Esophagus squamous epithelium (tissue), 5 donors: ENCODE results near the gene WDR26. TPM values are rescaled to one million over a fixed set of nuclear protein-coding genes. Genes with fewer than 3 reads are reported as not detected.

Source experiments
- DNase-seq: peaks from one replicate; lab custom pipeline; 2025; lab: John Stamatoyannopoulos, UW
- H3K27ac ChIP-seq, 4 donors: fragments of 200-600 bp; sonication (generic); one replicate each; pipeline ENCODE4 v1.5.1; 2016 to 2019; ENCODE audit warnings: mild to moderate bottlenecking in 1 of 4
- H3K27me3 ChIP-seq, 4 donors: fragments of 200-600 bp; sonication (generic); 1 replicate in 3 of 4; 2 replicates in 1 of 4; pipeline versions ENCODE4 v1.5.1 to v1.6.0; 2017 to 2021; ENCODE audit warnings: antibody characterized with exemption in 1 of 4
- H3K36me3 ChIP-seq, 3 donors: fragments of 200-600 bp; sonication (generic); one replicate each; pipeline ENCODE4 v1.5.1; 2016 to 2019
- H3K4me1 ChIP-seq, 3 donors: fragments of 200-600 bp; sonication (generic); one replicate each; pipeline ENCODE4 v1.5.1; 2017 to 2019
- H3K4me3 ChIP-seq, 4 donors: fragments of 200-600 bp; sonication (generic); 1 replicate in 3 of 4; 2 replicates in 1 of 4; pipeline ENCODE4 v1.5.1; 2016 to 2019; ENCODE audit warnings: mild to moderate bottlenecking in 2 of 4, moderate library complexity in 1 of 4
- H3K9me3 ChIP-seq, 3 donors: fragments of 200-600 bp; sonication (generic); one replicate each; pipeline ENCODE4 v1.5.1; 2016 to 2019
- POLR2A ChIP-seq, 4 donors: fragments of 450-650 bp; IDR thresholded peaks; one replicate each; pipeline ENCODE4 v1.6.1; 2017; ENCODE audit warnings: antibody characterized with exemption in 4 of 4, mild to moderate bottlenecking in 4 of 4, moderate library complexity in 3 of 4
- WGBS, 2 donors: methylation state at CpG; one replicate each; pipeline ENCODE4 v1.1.5; 2018; 5-methylcytosine and 5-hydroxymethylcytosine counted together
- intact Hi-C: fragments of 100-400 bp; cut with DNase I; formaldehyde crosslinking; loops from one replicate; pipeline ENCODE4 v1.15.0; 2022
- total RNA-seq, 4 donors: library from RNA; depleted of rRNA; stranded (reverse); fragments of >200 nt; gene quantifications; one replicate each; pipeline ENCODE4 v1.1.0, GENCODE V29; 2016
- TF ChIP-seq, protein P1 (sequence below), 6 experiments: fragments of 450-650 bp in 4 of 6; fragments of 200-600 bp in 2 of 6; sonication (generic) in 2 of 6; IDR thresholded peaks; one replicate each; pipeline ENCODE4 v1.5.1; 2016 to 2019; ENCODE audit warnings: antibody characterized with exemption in 6 of 6, mild to moderate bottlenecking in 4 of 6, moderate library complexity in 4 of 6
- donor health status: DM: yes; HTN: yes; CAD: no.

Gene WDR26
- total RNA-seq, 4 donors from 2014 or later = 38.3 to 111 (median 61.9) TPM

DNA sequence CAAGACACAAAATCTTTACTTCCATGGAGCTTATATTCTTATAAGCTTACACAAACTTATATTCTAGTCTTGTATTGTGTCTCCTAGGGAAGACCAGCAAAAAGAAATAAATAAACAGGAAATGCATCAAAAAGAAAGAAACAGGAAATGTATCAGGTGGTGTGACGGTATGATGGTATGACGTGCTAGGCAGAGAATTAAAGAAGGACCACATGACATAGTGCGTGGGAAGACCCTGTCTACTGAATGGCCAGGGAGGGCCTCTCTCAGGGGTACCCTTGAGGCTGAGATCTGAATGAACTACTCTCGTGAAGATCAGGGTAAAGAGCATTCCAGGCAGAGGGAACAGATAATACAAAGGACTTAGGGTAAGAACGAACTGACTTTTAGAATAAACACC lies 15.6 kb upstream of the WDR26 start:
- H3K4me1 ChIP-seq = peaks cover 17 to 75% (median 26%) of the 10 kb centered on the region in 3 donors
- H3K4me3 ChIP-seq = no peak overlapping the region
- H3K27me3 ChIP-seq = no peaks in the 10 kb centered on the region
- peak overlapping the region in 3 of 4 donors; percentile 64 to 82 (median 70) for H3K27ac ChIP-seq
- TF ChIP-seq, protein P1, sequence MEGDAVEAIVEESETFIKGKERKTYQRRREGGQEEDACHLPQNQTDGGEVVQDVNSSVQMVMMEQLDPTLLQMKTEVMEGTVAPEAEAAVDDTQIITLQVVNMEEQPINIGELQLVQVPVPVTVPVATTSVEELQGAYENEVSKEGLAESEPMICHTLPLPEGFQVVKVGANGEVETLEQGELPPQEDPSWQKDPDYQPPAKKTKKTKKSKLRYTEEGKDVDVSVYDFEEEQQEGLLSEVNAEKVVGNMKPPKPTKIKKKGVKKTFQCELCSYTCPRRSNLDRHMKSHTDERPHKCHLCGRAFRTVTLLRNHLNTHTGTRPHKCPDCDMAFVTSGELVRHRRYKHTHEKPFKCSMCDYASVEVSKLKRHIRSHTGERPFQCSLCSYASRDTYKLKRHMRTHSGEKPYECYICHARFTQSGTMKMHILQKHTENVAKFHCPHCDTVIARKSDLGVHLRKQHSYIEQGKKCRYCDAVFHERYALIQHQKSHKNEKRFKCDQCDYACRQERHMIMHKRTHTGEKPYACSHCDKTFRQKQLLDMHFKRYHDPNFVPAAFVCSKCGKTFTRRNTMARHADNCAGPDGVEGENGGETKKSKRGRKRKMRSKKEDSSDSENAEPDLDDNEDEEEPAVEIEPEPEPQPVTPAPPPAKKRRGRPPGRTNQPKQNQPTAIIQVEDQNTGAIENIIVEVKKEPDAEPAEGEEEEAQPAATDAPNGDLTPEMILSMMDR (IDR thresholded peaks at IDR 0.05) = no peak
- no peak for TF ChIP-seq POLR2A (IDR thresholded peaks at IDR 0.05)
- H3K36me3 ChIP-seq = no peaks in the 10 kb centered on the region
- 56 to 68% methylated on average over 5 of the region's 5 CpGs for WGBS, 2 donors
- intact Hi-C loops = loop anchor here (10.0 kb wide), 2 partner anchors 85 to 335 kb away; partner anchors contain the start of gene FBXO28
- H3K9me3 ChIP-seq = no peaks in the 10 kb centered on the region
- DNase-seq = no peak

DNA sequence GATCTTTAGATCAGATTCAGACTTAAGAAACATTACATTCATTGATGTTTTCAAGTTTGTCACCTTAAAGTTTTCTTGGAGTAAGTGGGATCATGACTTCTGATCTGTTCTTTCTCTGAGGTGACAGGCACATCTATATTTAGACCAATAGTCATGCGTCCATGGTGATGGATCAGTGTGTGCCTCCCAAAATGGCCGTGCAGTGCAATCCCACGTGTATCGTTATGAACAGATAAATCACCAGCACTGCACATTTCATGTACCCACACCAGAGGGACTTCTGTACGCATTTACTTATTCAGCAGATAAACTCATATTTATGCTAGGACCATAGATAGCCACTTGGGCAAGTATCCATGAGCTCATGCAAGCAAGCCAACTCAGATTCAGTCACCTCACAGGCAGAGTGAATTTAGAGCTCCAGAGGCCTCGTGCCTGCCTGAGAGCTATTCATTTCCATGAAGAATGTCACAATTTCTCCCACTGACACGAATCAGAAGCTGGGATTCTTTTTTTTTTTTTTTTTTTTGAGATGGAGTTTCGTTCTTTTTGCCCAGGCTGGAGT lies 13.9 kb upstream of the WDR26 start:
- peaks cover 16 to 59% (median 24%) of the 10 kb centered on the region in 3 donors for H3K4me1 ChIP-seq
- no peaks in the 10 kb centered on the region for H3K36me3 ChIP-seq
- DNase-seq = no peak
- H3K9me3 ChIP-seq = no peaks in the 10 kb centered on the region
- TF ChIP-seq, protein P1 (IDR thresholded peaks at IDR 0.05) = no peak
- no peak for TF ChIP-seq POLR2A (IDR thresholded peaks at IDR 0.05)
- peak overlapping the region in 2 of 4 donors; percentile 85 to 86 for H3K27ac ChIP-seq
- WGBS, 2 donors = 82 to 86% methylated on average over 8 of the region's 8 CpGs
- intact Hi-C loops = no loop called here
- H3K27me3 ChIP-seq = no peaks in the 10 kb centered on the region
- no peak overlapping the region for H3K4me3 ChIP-seq

DNA sequence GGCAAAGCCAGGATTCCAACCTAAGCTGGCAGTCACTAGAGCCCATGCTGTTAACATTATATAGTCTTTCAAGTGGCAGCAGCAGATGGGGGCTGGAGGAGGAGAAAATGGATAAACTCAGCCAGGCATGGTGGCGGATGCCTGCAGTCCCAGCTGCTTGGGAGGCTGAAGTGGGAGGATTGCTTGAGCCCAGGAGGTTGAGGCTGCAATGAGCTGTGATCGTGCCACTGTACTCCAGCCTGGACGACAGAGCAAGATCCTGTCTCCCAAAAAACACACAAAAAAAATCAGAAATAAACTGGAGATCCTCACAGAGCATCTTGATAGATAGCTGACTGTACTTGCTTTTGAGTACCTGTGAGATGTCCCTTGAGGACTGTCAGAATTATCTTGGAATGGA lies 13.4 kb upstream of the WDR26 start:
- TF ChIP-seq POLR2A (IDR thresholded peaks at IDR 0.05) = no peak
- TF ChIP-seq, protein P1 (IDR thresholded peaks at IDR 0.05) = no peak
- Histone ChIP-seq H3K27ac (peak overlapping the region; percentile 67 to 86 (median 76)), H3K9me3 (no peaks in the 10 kb centered on the region), H3K27me3 (no peaks in the 10 kb centered on the region), H3K36me3 (peaks cover 0 to 4% (median 0%) of the 10 kb centered on the region in 3 donors), H3K4me3 (no peak overlapping the region), H3K4me1 (peaks cover 16 to 53% (median 24%) of the 10 kb centered on the region in 3 donors)
- 82 to 97% methylated on average over 3 of the region's 3 CpGs for WGBS, 2 donors
- no peak for DNase-seq
- intact Hi-C loops = no loop called here

- H3K27ac ChIP-seq = peak overlapping the region; percentile 67 to 86 (median 76)
- H3K9me3 ChIP-seq = no peaks in the 10 kb centered on the region
- intact Hi-C loops = no loop called here
- no peak for TF ChIP-seq POLR2A (IDR thresholded peaks at IDR 0.05)
- TF ChIP-seq, protein P1 (IDR thresholded peaks at IDR 0.05) = no peak
- H3K36me3 ChIP-seq = peaks cover 0 to 11% (median 0%) of the 10 kb centered on the region in 3 donors
- H3K4me1 ChIP-seq = peaks cover 16 to 50% (median 24%) of the 10 kb centered on the region in 3 donors
- H3K4me3 ChIP-seq = no peak overlapping the region
- no peak for DNase-seq
- no peaks in the 10 kb centered on the region for H3K27me3 ChIP-seq
- 6 to 55% methylated on average over 2 of the region's 2 CpGs for WGBS, 2 donors
Observed at GRCh38 chr1:224447251-224447650, 12.7 kb upstream of the WDR26 start.

DNA sequence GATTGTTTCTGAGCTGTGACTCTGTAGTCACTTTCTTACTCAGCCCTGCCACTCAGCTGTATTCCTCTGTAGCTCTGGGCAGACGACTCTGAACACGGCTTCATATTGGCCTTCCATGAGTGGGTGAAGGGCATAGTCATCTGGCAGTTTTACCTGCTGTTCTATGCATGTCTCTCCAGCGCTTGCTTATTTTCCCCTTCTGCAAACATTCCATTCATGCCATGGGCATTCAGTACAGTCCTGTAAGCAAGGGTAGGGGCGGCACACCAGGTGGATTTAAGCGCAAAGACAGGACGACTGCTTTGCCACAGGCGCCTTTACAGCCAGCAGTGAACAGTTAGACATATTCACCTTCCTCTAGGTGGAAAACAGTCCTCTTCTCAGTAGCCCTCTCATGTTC lies 4.4 kb upstream of the WDR26 start:
- H3K9me3 ChIP-seq = no peaks in the 10 kb centered on the region
- no peak overlapping the region for H3K4me3 ChIP-seq
- TF ChIP-seq, protein P1 (IDR thresholded peaks at IDR 0.05) = no peak

More for the DNA sequence above, 4.4 kb upstream of the WDR26 start:
- Histone ChIP-seq H3K36me3 (peaks cover 0 to 36% (median 4%) of the 10 kb centered on the region in 3 donors), H3K27ac (no peak overlapping the region), H3K27me3 (no peaks in the 10 kb centered on the region), H3K4me1 (peaks cover 6 to 27% (median 9%) of the 10 kb centered on the region in 3 donors)
- DNase-seq = no peak
- intact Hi-C loops = loop anchor here (10.0 kb wide), 1 partner anchor 66 kb away; no protein-coding TSS in a partner anchor
- 66 to 79% methylated on average over 6 to 7 of the region's 7 CpGs for whole genome bisulfite sequencing, 2 donors
